GM12864 (cell line): ENCODE data around the gene PPM1H.

ENCODE experiments used
- DNase-seq: peaks from one replicate; pipeline ENCODE4 v3.0.0-alpha.2; 2011; ENCODE audit warnings: low read depth
- H3K4me3 ChIP-seq: 2 replicates; pipeline ENCODE4 v1.5.1; 2011; ENCODE audit warnings: mild to moderate bottlenecking, low read depth, low read length, control low read depth
- TF ChIP-seq, protein P1 (sequence below): IDR thresholded peaks from 2 replicates; pipeline ENCODE4 v1.5.1; 2011; ENCODE audit warnings: low read depth, mild to moderate bottlenecking, moderate library complexity, low read length, control low read depth, inconsistent platforms; ENCODE audit errors: missing control alignments

The PPM1H gene

DNA sequence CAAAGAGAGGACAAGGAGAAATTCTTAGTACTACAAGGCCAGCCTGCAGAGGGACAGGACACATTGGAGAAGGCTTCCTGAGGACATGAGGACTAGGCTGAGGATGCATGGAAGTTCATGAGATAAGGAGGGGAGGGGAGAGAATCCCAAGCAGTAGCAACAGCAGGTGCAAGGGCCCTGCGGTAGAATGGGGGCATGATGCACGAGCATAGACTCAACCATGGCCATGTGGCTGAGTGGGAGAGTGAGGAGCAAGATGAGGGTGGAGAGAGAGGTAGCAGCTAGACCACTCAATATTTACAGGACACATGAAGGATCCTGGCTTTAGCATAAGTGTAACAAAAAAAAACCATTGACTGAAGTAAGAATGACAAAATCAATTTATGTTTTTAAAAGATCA is 128.1 kb downstream of the PPM1H start:
- TF ChIP-seq, protein P1, sequence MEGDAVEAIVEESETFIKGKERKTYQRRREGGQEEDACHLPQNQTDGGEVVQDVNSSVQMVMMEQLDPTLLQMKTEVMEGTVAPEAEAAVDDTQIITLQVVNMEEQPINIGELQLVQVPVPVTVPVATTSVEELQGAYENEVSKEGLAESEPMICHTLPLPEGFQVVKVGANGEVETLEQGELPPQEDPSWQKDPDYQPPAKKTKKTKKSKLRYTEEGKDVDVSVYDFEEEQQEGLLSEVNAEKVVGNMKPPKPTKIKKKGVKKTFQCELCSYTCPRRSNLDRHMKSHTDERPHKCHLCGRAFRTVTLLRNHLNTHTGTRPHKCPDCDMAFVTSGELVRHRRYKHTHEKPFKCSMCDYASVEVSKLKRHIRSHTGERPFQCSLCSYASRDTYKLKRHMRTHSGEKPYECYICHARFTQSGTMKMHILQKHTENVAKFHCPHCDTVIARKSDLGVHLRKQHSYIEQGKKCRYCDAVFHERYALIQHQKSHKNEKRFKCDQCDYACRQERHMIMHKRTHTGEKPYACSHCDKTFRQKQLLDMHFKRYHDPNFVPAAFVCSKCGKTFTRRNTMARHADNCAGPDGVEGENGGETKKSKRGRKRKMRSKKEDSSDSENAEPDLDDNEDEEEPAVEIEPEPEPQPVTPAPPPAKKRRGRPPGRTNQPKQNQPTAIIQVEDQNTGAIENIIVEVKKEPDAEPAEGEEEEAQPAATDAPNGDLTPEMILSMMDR = no peak
- DNase-seq = no peak
- H3K4me3 ChIP-seq = no peak overlapping the region

DNA sequence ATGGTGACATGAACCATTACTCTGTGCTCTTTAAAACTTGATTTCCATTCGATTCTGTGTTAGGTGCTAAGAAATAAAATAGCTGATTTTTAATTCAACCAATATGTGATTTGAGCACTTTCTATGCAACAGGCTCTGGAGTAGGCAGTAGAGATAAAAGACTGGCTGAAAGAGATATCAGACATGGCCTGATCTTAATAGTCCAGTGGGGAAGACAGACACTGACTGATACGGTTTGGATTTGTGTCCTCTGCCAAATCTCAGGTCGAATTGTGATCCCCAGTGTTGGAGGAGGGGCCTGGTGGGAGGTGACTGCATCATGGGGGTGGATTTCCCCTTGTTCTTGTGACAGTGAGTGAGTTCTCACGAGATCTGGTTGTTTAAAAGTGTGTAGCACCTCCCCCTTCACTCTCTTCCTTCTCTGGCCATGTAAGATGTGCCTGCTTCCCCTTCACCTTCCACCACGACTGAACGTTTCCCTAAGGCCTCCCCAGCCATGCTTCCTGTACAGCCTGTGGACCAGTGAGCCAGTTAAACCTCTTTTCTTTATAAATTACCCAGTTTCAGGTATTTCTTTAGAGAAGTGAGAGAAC is 128.6 kb downstream of the PPM1H start:
- H3K4me3 ChIP-seq = no peak overlapping the region
- no peak for DNase-seq
- TF ChIP-seq, protein P1 = no peak

DNA sequence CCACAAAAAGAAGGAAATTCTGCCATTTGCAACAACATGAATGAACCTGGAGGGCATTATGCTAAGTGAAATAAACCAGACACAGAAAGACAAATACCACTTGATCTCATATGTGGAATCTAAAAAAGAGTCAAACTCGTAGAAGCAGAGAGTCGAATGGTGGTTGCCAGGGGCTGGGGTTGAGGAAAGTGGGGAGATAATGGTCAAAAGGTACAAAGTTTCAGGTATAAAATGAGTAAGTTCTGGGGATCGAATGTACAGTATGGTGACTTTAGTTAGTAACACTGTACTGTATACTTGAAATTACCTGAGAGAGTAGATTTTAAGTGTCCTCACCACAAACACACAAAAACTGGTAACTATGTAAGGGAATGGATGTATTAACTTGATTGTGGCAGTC is 129.4 kb downstream of the PPM1H start:
- DNase-seq = no peak
- no peak overlapping the region for H3K4me3 ChIP-seq
- TF ChIP-seq, protein P1 = no peak

DNA sequence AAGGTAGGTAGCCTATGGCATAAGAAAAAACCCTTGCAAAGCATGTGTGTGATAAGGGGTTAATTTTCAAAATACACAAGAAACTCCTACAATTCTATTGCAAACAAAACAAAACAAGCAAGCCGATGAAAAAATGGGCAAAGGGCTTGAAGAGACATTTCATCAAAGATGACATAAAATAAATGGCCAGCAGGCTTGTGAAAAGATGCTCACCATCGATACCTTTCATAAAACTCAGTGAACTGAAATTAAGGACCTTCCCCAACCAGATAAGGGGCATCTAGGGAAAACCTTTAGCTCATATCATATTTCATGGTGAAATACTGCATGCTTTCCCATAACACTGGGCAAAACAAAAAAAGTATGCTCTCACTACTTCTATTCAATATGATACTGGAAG is 131.2 kb downstream of the PPM1H start:
- TF ChIP-seq, protein P1 = no peak
- no peak for DNase-seq
- H3K4me3 ChIP-seq = no peak overlapping the region

DNA sequence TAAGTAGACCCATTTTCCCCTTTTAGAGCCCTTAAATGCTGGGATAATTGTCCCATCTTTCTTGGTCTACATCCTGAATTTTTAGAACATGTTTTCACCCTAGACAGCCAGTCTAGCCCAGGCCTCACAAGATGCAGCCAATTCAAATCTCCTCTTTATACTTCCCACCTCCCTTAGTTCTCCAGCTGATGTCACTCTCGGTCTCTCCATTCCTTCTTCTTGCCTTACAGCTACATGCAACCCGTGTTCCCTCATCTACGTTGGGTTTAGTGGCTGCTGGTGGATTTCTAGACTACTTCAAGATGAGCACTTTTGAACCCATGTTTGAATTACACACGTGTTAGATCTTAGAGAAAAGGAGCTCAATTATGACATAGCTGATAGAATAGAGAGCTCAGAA is 132.0 kb downstream of the PPM1H start:
- TF ChIP-seq, protein P1 = no peak
- no peak for DNase-seq
- no peak overlapping the region for H3K4me3 ChIP-seq

DNA sequence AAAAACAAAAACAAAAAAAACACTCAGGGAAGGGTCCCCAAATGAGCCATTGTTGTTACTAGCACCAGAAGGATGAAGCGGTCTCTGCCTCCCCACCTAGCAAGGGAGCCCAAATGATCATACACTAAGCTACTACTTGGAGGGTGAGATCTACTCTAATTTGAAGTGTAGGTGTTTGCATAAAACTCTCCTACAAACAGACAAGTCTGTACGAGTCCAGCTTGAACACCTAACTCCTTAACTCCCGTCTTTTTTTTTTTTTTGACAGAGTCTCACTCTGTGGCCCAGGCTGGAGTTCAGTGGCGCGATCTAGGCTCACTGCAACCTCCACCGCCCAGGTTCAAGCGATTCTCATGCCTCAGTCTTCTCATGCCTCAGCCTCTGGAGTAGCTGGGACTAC is 132.6 kb downstream of the PPM1H start:
- TF ChIP-seq, protein P1 = no peak
- no peak for DNase-seq
- H3K4me3 ChIP-seq = no peak overlapping the region

DNA sequence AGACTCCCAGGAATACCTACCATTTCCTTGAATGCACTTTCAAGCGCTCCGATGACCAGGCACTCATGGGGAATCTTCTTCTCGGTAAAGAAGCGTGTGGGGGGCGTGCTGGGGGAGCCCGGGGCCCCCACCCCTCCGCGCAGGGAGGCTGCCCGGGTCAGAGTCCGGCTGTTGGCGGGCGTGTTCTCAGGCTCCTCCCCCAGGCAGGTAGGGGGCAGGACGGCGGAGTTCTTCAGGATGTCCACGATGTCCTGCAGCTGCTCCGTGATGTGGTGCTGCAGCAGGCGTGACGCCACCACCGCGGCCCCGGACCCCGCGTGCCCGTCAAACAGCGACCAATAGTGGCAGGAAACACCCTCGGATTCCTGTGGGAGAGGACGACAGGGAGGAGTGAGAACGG is 133.2 kb downstream of the PPM1H start:
- TF ChIP-seq, protein P1 = no peak
- no peak for DNase-seq
- no peak overlapping the region for H3K4me3 ChIP-seq
